Measurements from ENCODE around the gene ACSF3.

Gene ACSF3

DNA sequence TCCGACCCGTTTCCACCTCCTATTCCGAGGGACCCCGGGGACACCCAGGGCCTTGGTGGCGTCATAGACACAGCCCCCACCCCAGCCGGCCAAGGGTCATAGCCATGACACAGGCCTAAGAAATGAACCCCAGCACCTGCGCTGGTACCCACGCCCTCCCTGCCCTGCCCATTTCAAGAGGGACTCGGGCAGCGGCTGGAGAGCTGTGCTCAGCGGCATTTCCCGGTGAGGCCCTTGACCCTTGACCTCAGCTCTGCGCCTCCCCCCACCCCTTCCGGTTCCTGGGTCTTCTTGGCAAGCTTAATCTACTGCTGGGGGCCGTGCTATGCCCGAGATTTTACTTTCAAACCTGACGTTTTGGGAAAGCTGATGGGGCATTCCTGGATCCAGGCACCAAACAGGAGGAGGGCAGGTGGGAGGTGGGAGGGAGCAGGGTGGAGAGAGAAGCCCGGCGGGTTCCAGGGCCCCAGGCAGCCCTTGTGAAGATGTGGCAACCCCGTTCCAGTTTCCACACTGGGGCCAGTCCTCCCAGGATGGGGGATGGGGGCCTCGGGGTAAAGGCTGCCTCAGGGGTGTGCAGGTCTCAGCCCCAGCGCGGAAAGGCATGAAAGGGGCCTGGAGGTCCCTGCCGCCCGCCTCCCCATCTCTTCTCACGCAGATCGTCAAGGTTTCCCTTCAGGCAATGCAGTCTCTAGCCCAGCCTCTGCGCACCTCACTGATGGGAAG, 106.6 kb downstream of the ACSF3 start, which contains the start of gene SLC22A31:
Gene SLC22A31 (minus strand): TSS at position 414 of the 726 bp plus-strand sequence. CDS start 36 bp downstream, at position 378.
- Histone ChIP-seq H3K9ac (ENCODE audit: low read length) (no peak within 1 kb of the TSS), H3K36me3 (ENCODE audit: insufficient read depth, low read length) (no peaks in the 10 kb centered on the region), H4K20me1 (ENCODE audit: insufficient read depth, low read length) (no peaks in the 10 kb centered on the region), H3K4me3 (ENCODE audit: low read depth, low read length, poor library complexity, severe bottlenecking) (peak within 1 kb of the TSS; percentile 38), H3K27ac (ENCODE audit: low read depth, low read length, poor library complexity, severe bottlenecking) (no peak within 1 kb of the TSS), H3K27me3 (ENCODE audit: insufficient read depth, low read length) (no peaks in the 10 kb centered on the region; the same call in 1 of the 2 replicates), H3K9me2 (ENCODE audit: low read depth, low read length) (no peaks in the 10 kb centered on the region), H3K79me2 (ENCODE audit: insufficient read depth, low read length) (no peaks in the 10 kb centered on the region), H3K9me3 (ENCODE audit: low read length) (no peaks in the 10 kb centered on the region), H3K4me2 (ENCODE audit: low read length) (no peak within 1 kb of the TSS), H2AFZ (ENCODE audit: low read length) (no peak within 1 kb of the TSS), H3K4me1 (ENCODE audit: insufficient read depth, low read length, severe bottlenecking) (no peaks in the 10 kb centered on the region), H3F3A (ENCODE audit: insufficient read depth, low read length) (no peaks in the 10 kb centered on the region)
- TF ChIP-seq EZH2 (IDR thresholded peaks at IDR 0.05; ENCODE audit: borderline replicate concordance, low read length) = no peak
- TF ChIP-seq, protein P1, sequence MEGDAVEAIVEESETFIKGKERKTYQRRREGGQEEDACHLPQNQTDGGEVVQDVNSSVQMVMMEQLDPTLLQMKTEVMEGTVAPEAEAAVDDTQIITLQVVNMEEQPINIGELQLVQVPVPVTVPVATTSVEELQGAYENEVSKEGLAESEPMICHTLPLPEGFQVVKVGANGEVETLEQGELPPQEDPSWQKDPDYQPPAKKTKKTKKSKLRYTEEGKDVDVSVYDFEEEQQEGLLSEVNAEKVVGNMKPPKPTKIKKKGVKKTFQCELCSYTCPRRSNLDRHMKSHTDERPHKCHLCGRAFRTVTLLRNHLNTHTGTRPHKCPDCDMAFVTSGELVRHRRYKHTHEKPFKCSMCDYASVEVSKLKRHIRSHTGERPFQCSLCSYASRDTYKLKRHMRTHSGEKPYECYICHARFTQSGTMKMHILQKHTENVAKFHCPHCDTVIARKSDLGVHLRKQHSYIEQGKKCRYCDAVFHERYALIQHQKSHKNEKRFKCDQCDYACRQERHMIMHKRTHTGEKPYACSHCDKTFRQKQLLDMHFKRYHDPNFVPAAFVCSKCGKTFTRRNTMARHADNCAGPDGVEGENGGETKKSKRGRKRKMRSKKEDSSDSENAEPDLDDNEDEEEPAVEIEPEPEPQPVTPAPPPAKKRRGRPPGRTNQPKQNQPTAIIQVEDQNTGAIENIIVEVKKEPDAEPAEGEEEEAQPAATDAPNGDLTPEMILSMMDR (IDR thresholded peaks at IDR 0.05; ENCODE audit: low read length) = no peak

DNA sequence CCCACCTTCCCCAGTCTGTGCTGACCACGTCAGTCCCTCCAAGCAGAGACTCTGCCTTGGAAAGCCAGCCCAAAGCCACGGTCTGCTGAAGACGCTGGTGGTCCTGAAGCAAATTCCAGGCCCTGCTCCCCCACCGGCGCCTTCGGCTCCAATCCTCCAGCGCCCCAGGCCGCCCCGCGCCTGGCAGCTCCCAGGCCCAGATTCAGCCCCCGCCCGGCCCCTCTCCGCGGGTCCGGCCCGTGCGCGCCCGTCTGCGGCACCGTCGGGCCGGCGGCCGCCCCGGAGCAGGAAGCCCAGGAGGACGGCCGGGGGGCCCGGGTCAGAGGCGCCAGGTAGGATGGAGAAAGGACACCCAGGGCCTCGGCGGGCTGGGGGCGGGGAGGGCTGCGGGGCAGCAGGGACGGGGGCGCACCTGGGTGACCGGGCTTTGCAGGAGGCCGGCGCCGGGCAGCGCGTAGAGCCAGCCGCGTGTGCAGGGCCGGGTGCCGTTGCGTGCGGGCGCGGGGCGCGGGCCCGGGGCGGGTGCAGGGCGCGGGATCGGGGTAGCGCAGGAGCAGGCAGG, 107.3 kb downstream of the ACSF3 start:
- no peak for TF ChIP-seq EZH2 (IDR thresholded peaks at IDR 0.05; ENCODE audit: borderline replicate concordance, low read length)
- TF ChIP-seq, protein P1 (IDR thresholded peaks at IDR 0.05; ENCODE audit: low read length) = no peak

DNA sequence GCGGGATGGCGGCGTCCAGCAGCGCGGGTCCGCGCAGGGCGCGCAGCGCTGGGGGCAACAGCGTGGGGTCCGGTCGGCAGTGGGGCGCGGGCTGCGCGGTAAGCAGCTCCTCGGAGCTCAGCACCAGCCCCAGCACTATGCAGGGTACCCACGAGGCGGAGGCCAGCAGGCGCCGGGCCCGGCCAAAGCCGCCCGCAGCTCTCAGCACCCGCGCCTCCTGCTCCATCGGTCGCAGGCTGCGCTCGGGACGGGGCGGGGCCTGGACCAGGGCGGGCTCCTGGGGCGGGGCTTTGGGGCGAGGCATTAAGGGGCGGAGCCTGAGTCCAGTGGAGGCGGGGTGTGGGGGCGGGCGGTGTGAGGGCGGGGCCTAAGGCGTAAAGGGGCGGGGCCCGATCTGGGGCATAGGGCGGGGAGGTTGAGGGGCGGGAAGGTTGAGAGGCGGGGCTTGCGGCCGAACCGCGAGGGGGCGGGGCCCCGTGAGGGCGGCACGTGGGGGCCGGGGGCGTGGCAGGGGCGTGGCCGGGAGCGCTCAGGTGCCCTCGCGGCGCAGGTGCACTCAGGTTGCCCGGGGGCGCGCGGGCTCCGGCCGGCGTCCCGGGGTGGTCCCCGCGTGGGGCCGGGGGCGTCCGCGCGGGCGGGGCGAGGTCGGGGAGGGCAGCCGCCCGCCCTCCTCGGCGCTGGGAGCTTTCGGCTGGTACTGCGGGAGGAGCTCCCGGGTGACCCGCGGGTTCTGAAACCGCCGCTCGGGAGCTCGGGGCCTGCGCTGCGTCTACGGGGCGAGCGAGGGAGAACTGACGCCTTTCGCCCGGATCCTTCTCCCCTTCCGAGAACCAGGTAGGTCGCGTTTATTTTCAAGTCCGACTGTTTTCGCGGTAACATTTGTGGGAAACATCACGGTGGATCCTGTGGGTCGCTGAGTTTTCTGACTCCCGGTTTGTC, 108.1 kb downstream of the ACSF3 start:
- H3K36me3 ChIP-seq (ENCODE audit: insufficient read depth, low read length) = no peaks in the 10 kb centered on the region
- no peak overlapping the region for H3K27ac ChIP-seq (ENCODE audit: low read depth, low read length, poor library complexity, severe bottlenecking)
- no peak for TF ChIP-seq EZH2 (IDR thresholded peaks at IDR 0.05; ENCODE audit: borderline replicate concordance, low read length)
- TF ChIP-seq, protein P1 (IDR thresholded peaks at IDR 0.05; ENCODE audit: low read length) = no peak
- no peak overlapping the region for H3K9ac ChIP-seq (ENCODE audit: low read length)
- H3K9me3 ChIP-seq (ENCODE audit: low read length) = no peaks in the 10 kb centered on the region
- no peaks in the 10 kb centered on the region for H3K4me1 ChIP-seq (ENCODE audit: insufficient read depth, low read length, severe bottlenecking)
- H3F3A ChIP-seq (ENCODE audit: insufficient read depth, low read length) = no peaks in the 10 kb centered on the region
- no peaks in the 10 kb centered on the region for H3K9me2 ChIP-seq (ENCODE audit: low read depth, low read length)
- H4K20me1 ChIP-seq (ENCODE audit: insufficient read depth, low read length) = no peaks in the 10 kb centered on the region
- H2AFZ ChIP-seq (ENCODE audit: low read length) = no peak overlapping the region
- no peak overlapping the region for H3K4me2 ChIP-seq (ENCODE audit: low read length)
- H3K27me3 ChIP-seq (ENCODE audit: insufficient read depth, low read length) = no peaks in the 10 kb centered on the region; the same call in 1 of the 2 replicates
- H3K79me2 ChIP-seq (ENCODE audit: insufficient read depth, low read length) = no peaks in the 10 kb centered on the region
- H3K4me3 ChIP-seq (ENCODE audit: low read depth, low read length, poor library complexity, severe bottlenecking) = no peak overlapping the region

More for the DNA sequence above, 107.3 kb downstream of the ACSF3 start:
- Histone ChIP-seq H2AFZ (ENCODE audit: low read length) (no peak overlapping the region), H3K9me2 (ENCODE audit: low read depth, low read length) (no peaks in the 10 kb centered on the region), H3K27me3 (ENCODE audit: insufficient read depth, low read length) (no peaks in the 10 kb centered on the region; the same call in 1 of the 2 replicates), H4K20me1 (ENCODE audit: insufficient read depth, low read length) (no peaks in the 10 kb centered on the region), H3K4me2 (ENCODE audit: low read length) (no peak overlapping the region), H3K4me1 (ENCODE audit: insufficient read depth, low read length, severe bottlenecking) (no peaks in the 10 kb centered on the region), H3K27ac (ENCODE audit: low read depth, low read length, poor library complexity, severe bottlenecking) (no peak overlapping the region), H3K4me3 (ENCODE audit: low read depth, low read length, poor library complexity, severe bottlenecking) (no peak overlapping the region), H3K36me3 (ENCODE audit: insufficient read depth, low read length) (no peaks in the 10 kb centered on the region), H3F3A (ENCODE audit: insufficient read depth, low read length) (no peaks in the 10 kb centered on the region), H3K79me2 (ENCODE audit: insufficient read depth, low read length) (no peaks in the 10 kb centered on the region), H3K9me3 (ENCODE audit: low read length) (no peaks in the 10 kb centered on the region), H3K9ac (ENCODE audit: low read length) (no peak overlapping the region)

Measured in OCI-LY1 (cell line).